HTR-8/SVneo (cell line): ENCODE measurements around the gene ADPRHL1.

Source experiments
- DNase-seq: peaks from one replicate; pipeline ENCODE4 v3.0.0; 2011; ENCODE audit warnings: low spot score, mixed read lengths; ENCODE audit not compliant: insufficient read length
- FAIRE-seq: peaks from 2 replicates; lab custom pipeline; 2011; peaks lifted over from hg19 to GRCh38; lab: Jason Lieb, UNC

ADPRHL1 gene

DNA sequence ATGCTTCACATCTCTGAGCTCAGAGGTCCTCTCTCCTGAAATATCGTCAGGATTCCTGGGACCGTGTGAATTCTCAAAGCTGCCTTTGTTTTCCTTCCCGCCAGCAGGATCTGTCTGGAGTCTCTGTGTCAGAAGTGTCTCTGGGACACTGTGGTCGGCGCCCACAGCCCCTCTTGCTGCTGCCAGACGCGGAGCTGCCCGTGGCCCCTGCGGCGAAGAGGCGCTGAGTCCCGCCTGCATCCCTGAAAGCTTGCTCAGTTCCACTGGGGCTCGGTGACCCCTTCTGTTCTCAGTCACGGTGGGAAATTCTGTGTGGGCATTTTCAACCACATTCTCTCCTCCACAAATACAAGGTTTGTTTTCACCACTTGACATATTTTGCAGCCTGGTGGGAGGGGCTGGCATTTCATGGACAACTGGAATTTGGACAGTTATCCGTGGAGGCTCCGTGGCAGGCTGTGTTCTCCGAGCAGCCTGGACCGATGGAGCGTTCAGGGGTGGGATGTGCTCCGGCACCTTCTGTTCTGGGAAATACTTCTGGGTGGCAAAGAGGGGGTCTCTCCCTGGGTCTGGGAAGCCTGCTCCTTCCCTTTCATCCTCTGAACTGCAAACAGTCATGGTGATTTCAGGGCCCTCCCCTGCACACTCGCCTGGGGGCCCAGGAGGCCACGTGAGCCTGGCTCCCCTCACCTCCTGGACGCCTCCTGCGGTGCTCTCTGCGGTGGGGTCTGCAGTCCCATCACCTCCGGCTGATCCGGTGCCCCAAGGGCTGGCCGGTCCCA is 46.8 kb downstream of the ADPRHL1 start:
- no peak for FAIRE-seq
- no peak for DNase-seq

DNA sequence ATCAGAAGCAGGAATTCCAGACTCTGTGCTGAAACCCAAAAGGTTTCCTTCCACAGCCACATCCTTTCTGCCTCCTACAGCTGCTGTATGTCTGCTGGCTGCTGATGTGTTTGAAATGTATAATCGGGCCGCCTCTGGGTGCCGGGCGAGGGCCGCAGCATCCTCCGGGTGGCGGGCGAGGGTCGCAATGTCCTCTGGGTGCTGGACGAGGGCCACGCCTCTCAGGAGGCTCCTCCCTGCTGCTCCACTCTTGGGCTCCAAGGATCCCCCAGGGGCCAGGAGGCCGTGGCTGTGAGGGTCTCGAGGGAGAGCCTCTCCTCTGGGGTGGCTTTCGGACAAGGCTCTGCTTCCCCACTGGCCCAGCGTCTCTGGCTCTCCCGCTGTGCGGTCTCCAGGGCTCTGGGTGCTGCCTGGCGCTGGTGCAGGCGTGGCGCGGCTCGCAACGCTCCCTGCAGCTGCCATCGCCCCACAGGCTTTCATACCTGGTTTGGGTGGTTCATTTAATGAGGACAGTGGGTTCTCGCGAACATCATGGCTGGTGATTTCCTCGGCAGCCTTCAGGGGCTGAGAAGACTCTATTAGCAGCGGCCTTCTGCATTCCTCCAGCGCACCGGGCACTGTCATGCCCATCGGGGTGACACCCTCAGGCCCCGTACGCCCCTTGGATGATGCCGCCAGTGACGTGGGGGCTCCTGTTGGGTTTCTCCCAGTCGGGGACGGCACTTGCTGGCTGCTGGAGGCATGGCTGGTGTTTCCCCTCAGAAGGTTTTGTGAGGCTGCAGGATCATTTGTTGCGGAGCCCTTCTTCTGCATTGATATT is 47.6 kb downstream of the ADPRHL1 start:
- FAIRE-seq = no peak
- DNase-seq = no peak

- DNase-seq (no peak), FAIRE-seq (no peak)
These were observed 48.4 kb downstream of the ADPRHL1 start for GRCh38 chr13:113404723-113405471.

GRCh38 chr13:113404366-113404722 is 48.9 kb downstream of the ADPRHL1 start:
- DNase-seq = no peak

DNA sequence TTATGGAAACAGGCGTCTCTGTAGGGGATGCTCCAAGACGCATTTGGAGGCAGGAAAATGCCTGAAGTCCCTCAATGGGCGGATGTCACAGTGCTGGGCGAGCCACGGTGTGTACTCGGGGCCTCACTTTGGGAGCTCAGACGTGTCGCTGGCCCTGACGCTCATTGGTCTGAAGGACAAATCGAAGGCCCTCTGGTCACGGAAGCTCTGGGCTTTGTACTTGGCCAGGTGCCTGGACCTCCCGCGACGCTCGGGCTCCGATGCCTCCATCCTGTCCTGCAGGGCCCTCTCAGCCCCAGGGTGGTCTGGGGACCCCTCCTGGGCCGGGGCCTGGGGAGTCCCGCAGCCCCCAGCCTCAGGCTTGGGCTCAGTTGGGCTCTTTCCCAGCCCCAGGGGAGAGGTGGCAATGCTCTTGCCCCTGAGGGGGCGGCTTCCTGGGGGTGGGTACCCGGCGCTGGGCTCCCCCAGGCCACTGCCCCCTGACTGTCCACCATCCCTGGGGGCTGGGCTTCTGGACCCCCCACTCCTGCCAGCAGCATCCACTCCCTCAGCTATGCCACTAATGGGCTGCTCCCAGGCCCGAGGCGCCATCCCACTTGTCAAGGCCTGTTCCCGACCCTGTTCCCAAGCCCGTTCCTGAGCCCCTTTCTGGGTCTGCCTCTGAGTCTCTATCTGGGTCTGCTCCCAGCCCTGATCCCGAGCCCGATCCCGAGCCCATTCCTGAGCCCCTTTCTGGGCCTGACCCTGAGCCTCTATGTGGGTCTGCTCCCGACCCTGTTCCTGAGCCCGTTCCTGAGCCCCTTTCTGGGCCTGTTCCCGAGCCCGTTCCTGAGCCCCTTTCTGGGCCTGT is 49.8 kb downstream of the ADPRHL1 start:
- no peak for DNase-seq
- no peak for FAIRE-seq

More at GRCh38 chr13:113404366-113404722, 48.9 kb downstream of the ADPRHL1 start:
- FAIRE-seq = no peak

GRCh38 chr13:113402471-113403254 is 50.6 kb downstream of the ADPRHL1 start:
- DNase-seq = no peak
- no peak for FAIRE-seq

GRCh38 chr13:113401452-113402415 is 51.6 kb downstream of the ADPRHL1 start:
- DNase-seq = no peak
- FAIRE-seq = no peak

- DNase-seq = no peak
- FAIRE-seq = no peak
These were observed 52.5 kb downstream of the ADPRHL1 start for GRCh38 chr13:113400621-113401451.

GRCh38 chr13:113399755-113400149 is 53.5 kb downstream of the ADPRHL1 start:
- no peak for DNase-seq
- no peak for FAIRE-seq

DNA sequence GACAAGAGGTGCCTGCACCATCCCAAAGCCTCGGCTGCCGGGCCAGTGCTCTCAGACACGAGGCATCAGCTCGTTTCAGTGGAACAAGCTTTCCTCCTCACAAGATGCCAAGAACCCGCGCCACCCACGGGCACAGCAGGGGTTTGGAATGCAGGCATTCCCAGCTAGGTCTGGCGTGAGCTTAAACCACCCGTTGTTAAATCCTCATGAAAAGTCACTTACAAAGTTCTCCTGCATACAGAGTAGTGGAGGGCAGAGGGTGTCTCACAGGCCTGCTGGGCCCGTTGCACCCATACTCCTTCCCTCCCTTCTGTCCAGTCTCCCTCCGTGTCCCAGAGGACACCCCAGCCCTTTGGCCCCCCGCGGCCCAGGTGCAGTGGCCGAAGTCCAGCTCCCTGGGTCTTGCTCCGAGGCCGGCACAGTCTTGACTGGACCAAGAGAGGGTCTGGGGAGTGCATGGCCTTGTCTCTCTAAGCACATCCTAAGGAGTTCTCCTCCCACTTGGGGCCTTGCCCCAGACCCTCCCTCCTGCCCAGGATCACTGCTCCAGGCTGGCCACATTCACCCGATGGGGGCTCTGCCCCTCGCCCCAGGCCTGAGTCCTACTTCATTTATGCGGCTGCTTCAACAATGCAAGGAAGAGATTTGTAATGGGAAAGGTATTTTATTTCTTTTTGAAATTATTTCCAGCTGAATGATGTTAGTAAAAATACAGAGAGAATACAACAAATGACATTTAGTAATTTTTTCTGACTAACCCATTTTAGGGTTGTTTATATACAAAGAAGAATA is 54.1 kb downstream of the ADPRHL1 start:
- no peak for DNase-seq

GRCh38 chr13:113397608-113398425 is 55.5 kb downstream of the ADPRHL1 start:
- DNase-seq (no peak), FAIRE-seq (no peak)

More for the DNA sequence above, 54.1 kb downstream of the ADPRHL1 start:
- no peak for FAIRE-seq

- DNase-seq (no peak), FAIRE-seq (no peak)
These were observed 59.0 kb downstream of the ADPRHL1 start for GRCh38 chr13:113394339-113394640.

GRCh38 chr13:113393563-113394338 is 59.5 kb downstream of the ADPRHL1 start:
- DNase-seq = peak; percentile 68
- FAIRE-seq = no peak

GRCh38 chr13:113393226-113393562 is 60.1 kb downstream of the ADPRHL1 start:
- no peak for DNase-seq
- no peak for FAIRE-seq

GRCh38 chr13:113390874-113391497 is 62.3 kb downstream of the ADPRHL1 start:
- no peak for FAIRE-seq

More at GRCh38 chr13:113390874-113391497, 62.3 kb downstream of the ADPRHL1 start:
- no peak for DNase-seq
